SK-N-MC (cell line): Measurements from ENCODE around the gene GAPT.

Experiments
- EZH2 ChIP-seq: fragments of 200-600 bp; sonication (generic); IDR thresholded peaks from one replicate; pipeline ENCODE4 v1.6.1; 2017; ENCODE audit warnings: antibody characterized with exemption
- POLR2AphosphoS5 ChIP-seq: IDR thresholded peaks from 2 replicates; pipeline ENCODE4 v1.6.1; 2012; ENCODE audit warnings: mild to moderate bottlenecking, low read depth, low read length, borderline replicate concordance

- TF ChIP-seq POLR2AphosphoS5 (no peak), EZH2 (no peak)
Observed at GRCh38 chr5:58544926-58545325, 53.7 kb downstream of the GAPT start.
